Measurements from ENCODE around the gene OR4K2.
A peak's percentile ranks its signal among the peaks of the same experiment; 100 is the strongest.
"Not testable (repeated sequence)": the region's sequence is repeated elsewhere in the genome, so short reads cannot be mapped to it uniquely, and the experiment has no call there.

The OR4K2 gene

DNA sequence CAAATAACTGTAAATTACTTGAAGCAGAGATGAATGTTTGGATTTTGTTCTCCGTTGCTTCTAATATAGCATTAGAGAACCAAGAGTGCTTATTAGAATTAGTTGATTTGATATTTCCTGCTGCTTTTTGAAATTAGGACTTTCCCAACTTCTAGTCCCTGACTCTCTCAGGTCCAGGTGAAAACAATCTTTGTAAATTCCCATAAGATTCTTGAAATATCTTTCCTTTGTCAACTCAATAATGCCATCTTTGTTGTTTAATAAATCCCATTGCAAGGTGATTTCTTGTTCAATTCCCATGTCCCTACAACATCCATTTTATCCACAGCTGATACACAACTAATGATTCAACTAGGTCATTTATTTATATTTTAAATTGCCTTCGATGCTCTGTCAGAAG, at the start of gene OR4K2:
TSS of gene OR4K2 (plus strand) at position 301 of the 400 bp plus-strand sequence. CDS start 1,126 bp downstream, outside the sequence.
- no peak for DNase-seq

- DNase-seq = not testable (repeated sequence)
Measured at GRCh38 chr14:19827626-19828244, 47.2 kb upstream of the OR4K2 start.

DNA sequence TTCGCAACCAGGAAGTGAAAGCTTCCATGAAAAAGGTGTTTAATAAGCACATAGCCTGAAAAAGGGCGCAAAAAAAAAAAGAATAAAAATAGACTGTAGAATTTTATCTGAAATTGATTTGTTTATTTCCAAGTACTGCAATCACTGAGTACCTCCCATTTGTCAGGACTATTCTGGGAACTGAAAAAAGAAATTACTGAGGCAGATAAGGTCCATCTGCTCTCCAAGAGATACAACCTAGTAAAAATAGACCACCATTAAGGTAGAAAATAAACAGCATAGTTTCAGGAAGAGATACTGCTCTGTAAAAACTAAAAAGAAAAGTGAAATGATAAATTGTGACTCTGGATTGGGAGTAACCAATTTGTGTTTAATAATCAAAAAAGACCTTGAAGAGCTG, 46.6 kb upstream of the OR4K2 start:
- no peak for DNase-seq

DNA sequence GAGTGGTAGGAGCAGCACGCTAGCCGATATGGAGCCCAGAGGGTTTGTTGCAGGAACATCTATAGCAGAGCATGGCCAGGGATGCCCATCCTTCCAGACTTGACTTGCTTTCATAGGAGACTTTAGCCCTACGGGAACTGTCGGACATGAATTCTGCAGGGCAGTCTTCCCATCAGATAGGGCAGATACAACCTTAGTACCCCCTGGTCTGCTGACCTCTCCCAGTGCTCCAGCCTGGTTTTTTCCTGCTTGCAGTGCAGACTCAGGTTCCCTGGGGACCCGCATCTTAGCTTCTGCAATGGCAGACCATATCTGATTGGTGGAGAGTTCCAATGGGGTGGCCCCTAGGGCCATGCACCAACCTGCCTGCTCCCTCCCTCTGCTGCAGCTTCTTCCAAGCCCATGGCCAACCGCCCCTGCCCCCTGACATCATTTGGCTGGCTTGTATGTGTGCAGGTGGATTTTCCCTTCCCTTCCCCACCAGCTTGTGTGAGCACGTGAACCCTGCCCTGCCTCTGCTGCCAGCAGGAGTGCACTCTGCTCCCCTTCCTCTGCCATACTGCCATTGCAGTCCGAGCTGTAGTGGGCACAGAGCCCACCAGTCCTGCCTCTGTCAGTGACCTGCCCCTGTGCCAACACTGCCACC, 40.6 kb upstream of the OR4K2 start:
- DNase-seq = not testable (repeated sequence)

GRCh38 chr14:19838433-19838832, 36.5 kb upstream of the OR4K2 start:
- DNase-seq = no peak

- DNase-seq = peak in 1 of 3 donors; percentile 2
Measured at GRCh38 chr14:19851365-19851764, 23.6 kb upstream of the OR4K2 start.

DNA sequence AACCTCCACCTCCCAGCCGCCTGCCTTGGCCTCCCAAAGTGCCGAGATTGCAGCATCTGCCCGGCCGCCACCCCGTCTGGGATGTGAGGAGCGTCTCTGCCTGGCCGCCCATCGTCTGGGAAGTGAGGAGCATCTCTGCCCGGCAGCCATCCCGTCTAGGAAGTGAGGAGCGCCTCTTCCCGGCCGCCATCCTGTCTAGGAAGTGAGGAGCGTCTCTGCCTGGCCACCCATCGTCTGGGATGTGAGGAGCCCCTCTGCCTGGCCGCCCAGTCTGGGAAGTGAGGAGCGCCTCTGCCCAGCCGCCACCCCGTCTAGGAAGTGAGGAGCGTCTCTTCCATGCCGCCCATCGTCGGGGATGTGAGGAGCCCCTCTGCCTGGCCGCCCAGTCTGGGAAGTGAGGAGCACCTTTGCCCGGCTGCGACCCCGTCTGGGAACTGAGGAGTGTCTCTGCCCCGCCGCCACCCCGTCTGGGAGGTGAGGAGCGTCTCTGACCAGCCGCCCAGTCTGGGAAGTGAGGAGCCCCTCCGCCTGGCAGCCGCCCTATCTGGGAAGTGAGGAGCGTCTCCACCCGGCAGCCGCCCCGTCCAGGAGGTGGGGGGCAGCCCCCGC, 8.8 kb upstream of the OR4K2 start:
- DNase-seq = not testable (repeated sequence)

GRCh38 chr14:19873178-19873577, 1.8 kb upstream of the OR4K2 start:
- no peak for DNase-seq

DNA sequence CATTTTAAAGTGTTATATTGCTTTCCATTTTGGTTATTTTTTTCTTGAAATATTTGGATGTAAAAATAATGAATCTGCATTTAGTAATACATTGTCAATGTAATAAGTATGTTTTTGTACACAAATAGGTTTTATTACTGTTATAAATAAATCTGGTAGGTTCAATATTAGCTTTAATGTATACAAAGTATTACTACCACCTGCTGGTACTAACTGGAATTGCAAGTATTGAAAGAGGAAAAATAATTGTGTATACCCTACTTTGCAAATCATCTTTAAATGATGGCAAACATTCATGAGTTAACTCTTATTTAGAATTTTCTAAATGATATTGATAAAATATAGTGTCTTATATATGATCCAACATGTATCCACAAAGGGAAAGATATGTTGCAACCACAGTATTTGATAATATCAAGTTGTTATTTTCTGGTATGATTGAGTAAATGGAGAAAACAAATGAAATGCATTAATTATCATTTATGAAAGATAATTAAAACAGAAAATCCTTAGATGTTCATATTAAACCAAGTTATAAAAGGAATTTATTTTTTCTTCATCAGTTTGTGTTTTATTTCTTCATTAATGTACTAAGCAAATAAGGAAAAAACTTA, 3.2 kb downstream of the OR4K2 start:
- peak; percentile 28 to 48 (median 44) for DNase-seq

DNA sequence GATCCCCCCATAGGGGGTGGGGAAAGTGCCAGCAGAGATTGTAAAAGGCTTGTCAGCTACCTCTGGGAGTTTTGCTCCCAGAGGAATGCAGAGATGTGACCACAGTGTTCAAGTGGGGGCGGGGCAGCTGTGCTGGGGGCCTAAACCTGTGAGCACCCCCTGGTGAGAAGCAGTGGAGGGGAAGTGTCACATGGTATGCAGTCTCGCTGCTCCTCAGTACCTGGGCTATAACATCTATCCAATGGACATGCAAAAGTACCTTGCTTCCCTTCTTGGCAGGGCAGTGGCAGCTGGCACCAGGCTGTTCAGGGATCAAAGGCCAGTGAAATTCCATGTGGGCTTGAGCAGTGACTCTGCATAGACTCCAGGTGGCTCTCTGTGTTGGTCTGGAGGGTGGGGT, 20.3 kb downstream of the OR4K2 start:
- no peak for DNase-seq

DNA sequence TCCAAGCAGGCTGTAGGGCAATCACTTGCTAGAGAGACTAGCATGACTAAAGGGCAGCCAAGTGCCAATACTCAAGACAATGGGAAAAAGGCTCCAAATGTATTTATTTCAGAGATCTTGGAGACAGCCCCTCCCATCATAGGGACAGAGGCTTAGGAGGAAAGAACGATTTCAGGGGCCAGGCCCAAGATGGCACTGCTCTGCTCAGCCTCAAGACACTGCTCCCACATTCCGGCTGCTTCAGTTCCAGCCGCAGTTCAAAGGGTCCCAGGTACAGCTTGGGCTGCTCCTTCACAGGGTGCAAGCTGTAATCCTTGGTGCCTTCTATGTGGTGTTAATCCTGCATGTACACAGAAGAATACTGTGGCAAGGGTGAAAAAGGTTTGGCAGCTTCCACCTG, 26.1 kb downstream of the OR4K2 start:
- peak in 1 of 3 donors; percentile 17 for DNase-seq

DNA sequence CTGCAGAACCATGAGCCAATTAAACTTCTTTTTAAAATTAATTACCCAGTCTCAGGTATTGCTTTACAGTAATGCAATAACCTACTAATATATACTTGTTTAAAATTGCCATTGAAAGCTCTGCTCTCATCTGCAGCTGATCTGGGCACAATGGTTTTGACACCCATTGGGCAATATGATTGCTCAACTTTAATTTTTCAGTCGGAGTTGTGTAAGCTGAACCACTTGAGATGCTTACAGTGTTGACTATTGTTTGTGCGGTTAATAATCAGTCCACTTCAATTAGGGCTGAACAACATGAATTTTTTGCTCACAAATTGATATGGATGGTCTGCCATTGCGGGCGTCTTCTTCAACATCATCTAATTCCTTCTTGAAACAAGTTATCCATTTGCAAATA, 27.5 kb downstream of the OR4K2 start:
- DNase-seq = no peak

GRCh38 chr14:19906665-19907064, 31.7 kb downstream of the OR4K2 start:
- DNase-seq = peak in 1 of 3 donors; percentile 8

GRCh38 chr14:19911114-19911513, 36.2 kb downstream of the OR4K2 start:
- DNase-seq = peak in 1 of 3 donors; percentile 5

GRCh38 chr14:19917243-19917642, 42.3 kb downstream of the OR4K2 start:
- no peak for DNase-seq

GRCh38 chr14:19917955-19918518, 43.1 kb downstream of the OR4K2 start:
- DNase-seq = no peak

GRCh38 chr14:19918553-19919264, 43.8 kb downstream of the OR4K2 start:
- peak in 1 of 3 donors; percentile 17 for DNase-seq

DNA sequence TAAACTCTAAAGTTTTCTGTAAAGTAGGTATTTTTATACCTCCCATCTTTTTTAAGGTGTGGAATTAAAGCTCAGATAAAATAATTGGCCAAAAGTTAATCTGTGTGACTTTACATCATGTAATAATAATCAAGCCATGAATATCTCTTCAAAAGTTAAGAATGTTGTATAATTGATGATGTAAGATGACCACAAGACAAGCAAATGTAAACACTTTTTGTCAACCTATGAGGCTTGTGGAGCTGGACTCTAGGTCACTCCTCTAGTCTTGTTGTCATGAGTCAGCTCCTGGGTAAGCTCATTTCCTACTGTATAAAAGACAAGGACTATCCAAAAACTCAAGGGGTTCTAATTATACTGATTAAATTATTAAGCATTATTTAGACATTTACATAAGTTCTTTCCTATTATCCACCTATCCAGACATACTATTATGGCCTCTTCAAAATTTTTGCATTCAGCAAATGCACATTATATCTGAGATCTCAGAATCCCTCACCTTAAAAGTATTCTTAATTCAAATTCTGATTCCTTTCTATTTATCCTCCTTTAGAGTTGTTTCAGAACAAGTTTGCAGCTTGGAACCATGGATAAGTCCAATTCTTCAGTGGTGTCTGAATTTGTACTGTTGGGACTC, 45.2 kb downstream of the OR4K2 start, which contains the start of gene OR4K5:
TSS of gene OR4K5 (plus strand) at position 587 of the 637 bp plus-strand sequence. CDS start at position 587, 0 bp downstream.
- DNase-seq = peak in 1 of 3 donors; percentile 4

GRCh38 chr14:19930617-19931016, 55.7 kb downstream of the OR4K2 start, which contains the start of gene OR4K1:
OR4K1 (plus strand) TSS chr14:19930917; CDS start chr14:19935667, 4,750 bp downstream.
- no peak for DNase-seq

Data from suppressor macrophage treated with lipopolysaccharide for 1 hour (primary cell).